Measurements from ENCODE around the gene SFTA2.
"Not testable (repeated sequence)": the region's sequence is repeated elsewhere in the genome, so short reads cannot be mapped to it uniquely, and the experiment has no call there.

SFTA2 gene

GRCh38 chr6:30937265-30937664 is 5.3 kb upstream of the SFTA2 start:
- ChIA-PET CTCF (no interaction called here), POLR2A (ENCODE audit: low non-redundant PET) (no interaction called here)
- no peak for DNase-seq (ENCODE audit: low spot score)
- no peak overlapping the region for H3K27ac ChIP-seq
- no peak for TF ChIP-seq CTCF (conservative IDR thresholded peaks at IDR 0.05; ENCODE audit: low read depth)

- no peak for TF ChIP-seq CTCF (conservative IDR thresholded peaks at IDR 0.05; ENCODE audit: low read depth)
- CTCF ChIA-PET, result interaction anchor here (0.6 to 0.8 kb wide), 4 partner anchors 21 to 167 kb away, joined by 3 to 4 read pairs (median 4); partner anchors contain the start of gene VARS2
- H3K27ac ChIP-seq, result peak overlapping the region; percentile 30; the same call in 1 of the 2 replicates
- POLR2A ChIA-PET (ENCODE audit: low non-redundant PET), result no interaction called here
- DNase-seq (ENCODE audit: low spot score), result peak; percentile 26
Measured at GRCh38 chr6:30935018-30935417, 3.0 kb upstream of the SFTA2 start.

GRCh38 chr6:30932665-30933365 is 845 bp upstream of the SFTA2 start:
- POLR2A ChIA-PET (ENCODE audit: low non-redundant PET), result no interaction called here
- no peak overlapping the region for H3K27ac ChIP-seq
- CTCF ChIA-PET, result no interaction called here
- no peak for DNase-seq (ENCODE audit: low spot score)
- no peak for TF ChIP-seq CTCF (conservative IDR thresholded peaks at IDR 0.05; ENCODE audit: low read depth)

- ChIA-PET POLR2A (ENCODE audit: low non-redundant PET) (interaction anchor here (0.6 kb wide), 1 partner anchor 161 kb away, joined by 3 read pairs; no protein-coding TSS in a partner anchor), CTCF (interaction anchor here (1.2 kb wide), 1 partner anchor 138 kb away, joined by 6 read pairs; no protein-coding TSS in a partner anchor)
- no peak overlapping the region; the same call in 1 of the 2 replicates for H3K27ac ChIP-seq
- DNase-seq (ENCODE audit: low spot score), result no peak
- no peak for TF ChIP-seq CTCF (conservative IDR thresholded peaks at IDR 0.05; ENCODE audit: low read depth)
Measured at GRCh38 chr6:30931272-30931671, 698 bp downstream of the SFTA2 start.

- TF ChIP-seq CTCF (conservative IDR thresholded peaks at IDR 0.05; ENCODE audit: low read depth), result no peak
- POLR2A ChIA-PET (ENCODE audit: low non-redundant PET), result no interaction called here
- CTCF ChIA-PET, result interaction anchor here (0.7 to 2.1 kb wide), 3 partner anchors 15 to 149 kb away, joined by 3 to 6 read pairs (median 4); no protein-coding TSS in a partner anchor
- DNase-seq (ENCODE audit: low spot score), result no peak
- no peak overlapping the region; the same call in 1 of the 2 replicates for H3K27ac ChIP-seq
Measured at GRCh38 chr6:30930506-30930905, 1.5 kb downstream of the SFTA2 start.

GRCh38 chr6:30928677-30929076 is 3.3 kb downstream of the SFTA2 start:
- ChIA-PET CTCF (interaction anchor here (2.1 kb wide), 1 partner anchor 13 kb away, joined by 4 read pairs; no protein-coding TSS in a partner anchor), POLR2A (ENCODE audit: low non-redundant PET) (no interaction called here)
- no peak for DNase-seq (ENCODE audit: low spot score)
- H3K27ac ChIP-seq, result no peak overlapping the region
- no peak for TF ChIP-seq CTCF (conservative IDR thresholded peaks at IDR 0.05; ENCODE audit: low read depth)

- H3K27ac ChIP-seq, result peak overlapping the region; percentile 88
- CTCF ChIA-PET, result interaction anchor here (0.6 to 1.6 kb wide), 2 partner anchors 12 to 200 kb away, joined by 3 to 8 read pairs; no protein-coding TSS in a partner anchor
- POLR2A ChIA-PET (ENCODE audit: low non-redundant PET); DNase-seq (ENCODE audit: low spot score): not testable (repeated sequence)
Measured at GRCh38 chr6:30927080-30927479, 4.9 kb downstream of the SFTA2 start.

Data from RWPE1 (cell line).